Activated CD4-positive, alpha-beta T cell treated with anti-CD3 and anti-CD28 coated beads, Interleukin-2, amount 10 ng/mL, durations not matched to agents 24 days and 14 days (primary cell): Measurements from ENCODE around the gene FAN1. TPM values are rescaled to one million over a fixed set of nuclear protein-coding genes. Genes with fewer than 3 reads are reported as not detected.
A peak's percentile ranks its signal among the peaks of the same experiment; 100 is the strongest.

ENCODE experiments used
- DNase-seq: peaks from one replicate; pipeline ENCODE4 v3.0.0; 2022
- H3K27ac Mint-ChIP-seq: one replicate; pipeline ENCODE4 v1.8.0; 2022; ENCODE audit warnings: mild to moderate bottlenecking, mixed read lengths
- H3K27me3 Mint-ChIP-seq: one replicate; pipeline ENCODE4 v1.8.0; 2022; ENCODE audit warnings: mixed read lengths
- H3K36me3 Mint-ChIP-seq: one replicate; pipeline ENCODE4 v1.8.0; 2022; ENCODE audit warnings: low read depth, mild to moderate bottlenecking, mixed read lengths
- H3K4me1 Mint-ChIP-seq: one replicate; pipeline ENCODE4 v1.8.0; 2021; ENCODE audit warnings: mixed read lengths
- H3K4me3 Mint-ChIP-seq: one replicate; pipeline ENCODE4 v1.8.0; 2022; ENCODE audit warnings: mild to moderate bottlenecking, moderate library complexity, mixed read lengths
- H3K9me3 Mint-ChIP-seq: one replicate; pipeline ENCODE4 v1.8.0; 2021; ENCODE audit warnings: mixed read lengths
- intact Hi-C: fragments of 100-400 bp; cut with micrococcal nuclease; formaldehyde crosslinking; loops from one replicate; pipeline ENCODE4 v1.15.1; 2023
- total RNA-seq: library from RNA; stranded (reverse); gene quantifications from 2 replicates; pipeline ENCODE4 v1.2.3, GENCODE V29; 2022

The FAN1 gene
- total RNA-seq, 1 donor from 2014 or later = 29.4 TPM

GRCh38 chr15:30954674-30955073 is 51.0 kb downstream of the FAN1 start:
- DNase-seq = no peak
- Mint-ChIP-seq H3K9me3 (no peaks in the 10 kb centered on the region), H3K36me3 (peaks cover 60% of the 10 kb centered on the region), H3K4me1 (peaks cover 6% of the 10 kb centered on the region), H3K4me3 (no peak overlapping the region), H3K27me3 (no peaks in the 10 kb centered on the region), H3K27ac (no peak overlapping the region)
- intact Hi-C loops = no loop called here

- no peak for DNase-seq
- H3K9me3 Mint-ChIP-seq = no peaks in the 10 kb centered on the region
- no peak overlapping the region for H3K27ac Mint-ChIP-seq
- H3K36me3 Mint-ChIP-seq = peaks cover 59% of the 10 kb centered on the region
- H3K4me1 Mint-ChIP-seq = peaks cover 6% of the 10 kb centered on the region
- intact Hi-C loops = no loop called here
- no peak overlapping the region for H3K4me3 Mint-ChIP-seq
- no peaks in the 10 kb centered on the region for H3K27me3 Mint-ChIP-seq
Observed at GRCh38 chr15:30956216-30957124, 52.8 kb downstream of the FAN1 start.

DNA sequence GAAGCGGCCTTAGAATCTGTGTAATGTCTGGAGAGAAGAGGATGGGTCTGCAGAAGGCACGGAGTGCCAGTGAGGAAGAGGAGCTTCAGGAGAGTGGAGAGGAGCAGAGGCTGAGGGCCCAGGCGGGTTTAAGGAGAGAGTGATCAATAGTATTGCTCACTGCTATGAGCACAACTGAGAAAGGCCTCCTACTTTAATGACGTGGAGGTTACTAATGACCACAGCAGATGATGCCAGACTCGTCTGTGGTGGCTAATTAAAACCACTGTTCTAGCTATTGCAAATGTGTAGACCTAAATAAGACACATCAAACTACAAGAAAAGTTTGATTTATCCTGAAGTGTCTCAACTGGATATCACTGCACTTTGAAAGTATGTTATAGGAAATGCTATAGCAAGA is 54.5 kb downstream of the FAN1 start:
- Mint-ChIP-seq H3K36me3 (peaks cover 49% of the 10 kb centered on the region), H3K9me3 (no peaks in the 10 kb centered on the region), H3K27ac (no peak overlapping the region), H3K4me3 (no peak overlapping the region), H3K4me1 (peaks cover 14% of the 10 kb centered on the region), H3K27me3 (no peaks in the 10 kb centered on the region)
- DNase-seq = peak; percentile 37
- intact Hi-C loops = no loop called here

GRCh38 chr15:30962079-30962478 is 58.4 kb downstream of the FAN1 start:
- DNase-seq = peak; percentile 48
- H3K36me3 Mint-ChIP-seq = peaks cover 35% of the 10 kb centered on the region
- H3K9me3 Mint-ChIP-seq = no peaks in the 10 kb centered on the region
- no peaks in the 10 kb centered on the region for H3K27me3 Mint-ChIP-seq
- peaks cover 8% of the 10 kb centered on the region for H3K4me1 Mint-ChIP-seq
- no peak overlapping the region for H3K4me3 Mint-ChIP-seq
- no peak overlapping the region for H3K27ac Mint-ChIP-seq
- intact Hi-C loops = no loop called here

DNA sequence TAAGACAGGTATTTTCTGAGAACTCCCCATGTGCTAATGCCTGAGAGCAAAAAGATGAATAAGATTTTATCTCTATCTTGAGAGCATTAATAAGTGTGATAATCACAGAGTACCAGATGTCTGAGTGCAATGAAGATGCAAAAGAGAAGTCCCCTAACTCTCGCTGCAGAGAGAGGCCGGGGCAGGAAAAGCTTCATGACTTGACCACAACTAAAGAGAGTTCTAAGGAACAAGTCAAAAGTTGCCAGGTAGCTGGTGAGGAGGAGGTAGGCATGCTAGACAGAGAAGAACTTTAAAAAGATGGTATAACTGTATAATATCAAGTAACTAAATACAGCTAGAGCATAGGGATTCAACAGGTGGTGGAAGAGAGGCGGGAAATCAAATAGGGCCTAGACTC is 58.9 kb downstream of the FAN1 start:
- intact Hi-C loops = no loop called here
- peaks cover 33% of the 10 kb centered on the region for H3K36me3 Mint-ChIP-seq
- H3K27me3 Mint-ChIP-seq = no peaks in the 10 kb centered on the region
- H3K4me3 Mint-ChIP-seq = no peak overlapping the region
- peak overlapping the region; percentile 67 for H3K27ac Mint-ChIP-seq
- no peak for DNase-seq
- peaks cover 8% of the 10 kb centered on the region for H3K4me1 Mint-ChIP-seq
- no peaks in the 10 kb centered on the region for H3K9me3 Mint-ChIP-seq

DNA sequence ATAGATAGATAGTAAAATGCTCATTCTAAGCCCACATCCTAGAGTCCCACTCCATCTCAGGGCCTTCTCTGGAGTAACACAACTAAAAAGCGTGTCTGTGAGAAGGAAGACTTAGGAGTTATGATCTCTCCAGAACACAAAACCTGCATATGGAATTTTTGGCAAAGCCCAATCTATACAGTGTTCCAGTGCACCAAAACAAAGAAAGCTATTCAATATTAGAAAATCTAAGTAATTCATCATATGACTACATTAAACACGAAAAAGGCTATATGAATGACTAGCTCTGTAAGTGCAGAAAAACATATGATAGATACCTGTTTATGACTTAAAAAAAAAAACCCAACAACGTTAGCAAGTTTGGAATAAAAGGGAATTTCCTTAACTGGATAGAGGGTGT is 60.0 kb downstream of the FAN1 start:
- Mint-ChIP-seq H3K27me3 (no peaks in the 10 kb centered on the region), H3K9me3 (no peaks in the 10 kb centered on the region), H3K4me3 (no peak overlapping the region), H3K4me1 (peaks cover 9% of the 10 kb centered on the region), H3K36me3 (peaks cover 28% of the 10 kb centered on the region), H3K27ac (no peak overlapping the region)
- no peak for DNase-seq
- intact Hi-C loops = no loop called here

- Mint-ChIP-seq H3K36me3 (peaks cover 41% of the 10 kb centered on the region), H3K27ac (no peak overlapping the region), H3K27me3 (no peaks in the 10 kb centered on the region), H3K4me3 (no peak overlapping the region), H3K9me3 (no peaks in the 10 kb centered on the region), H3K4me1 (peaks cover 11% of the 10 kb centered on the region)
- DNase-seq = no peak
- intact Hi-C loops = no loop called here
Observed at GRCh38 chr15:30969724-30970123, 66.0 kb downstream of the FAN1 start.

DNA sequence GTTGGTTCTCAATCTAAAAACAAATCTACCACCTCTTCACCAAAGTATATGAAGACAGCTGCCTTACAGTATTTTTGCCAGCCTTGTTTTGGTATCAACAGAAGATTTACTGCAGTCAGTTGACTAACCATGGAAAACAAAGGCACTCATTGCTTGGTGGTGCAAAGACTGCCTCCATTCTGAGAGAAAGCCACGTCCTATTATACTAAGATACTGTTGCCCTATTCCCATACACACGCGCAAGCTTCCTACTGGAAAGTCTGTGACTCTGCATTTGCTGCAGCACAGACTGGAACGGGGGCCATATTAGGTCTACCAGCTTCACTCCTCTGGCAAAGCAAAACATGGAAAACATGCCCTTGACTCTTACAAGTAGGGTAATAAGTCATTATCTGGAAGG is 69.7 kb downstream of the FAN1 start:
- Mint-ChIP-seq H3K4me3 (no peak overlapping the region), H3K27ac (no peak overlapping the region), H3K27me3 (no peaks in the 10 kb centered on the region), H3K4me1 (peaks cover 11% of the 10 kb centered on the region), H3K9me3 (no peaks in the 10 kb centered on the region), H3K36me3 (peaks cover 42% of the 10 kb centered on the region)
- DNase-seq = no peak
- intact Hi-C loops = no loop called here

GRCh38 chr15:30974112-30974511 is 70.4 kb downstream of the FAN1 start:
- no peak for DNase-seq
- H3K9me3 Mint-ChIP-seq = no peaks in the 10 kb centered on the region
- peaks cover 43% of the 10 kb centered on the region for H3K36me3 Mint-ChIP-seq
- no peak overlapping the region for H3K4me3 Mint-ChIP-seq
- H3K27ac Mint-ChIP-seq = no peak overlapping the region
- intact Hi-C loops = no loop called here
- no peaks in the 10 kb centered on the region for H3K27me3 Mint-ChIP-seq
- peaks cover 12% of the 10 kb centered on the region for H3K4me1 Mint-ChIP-seq

DNA sequence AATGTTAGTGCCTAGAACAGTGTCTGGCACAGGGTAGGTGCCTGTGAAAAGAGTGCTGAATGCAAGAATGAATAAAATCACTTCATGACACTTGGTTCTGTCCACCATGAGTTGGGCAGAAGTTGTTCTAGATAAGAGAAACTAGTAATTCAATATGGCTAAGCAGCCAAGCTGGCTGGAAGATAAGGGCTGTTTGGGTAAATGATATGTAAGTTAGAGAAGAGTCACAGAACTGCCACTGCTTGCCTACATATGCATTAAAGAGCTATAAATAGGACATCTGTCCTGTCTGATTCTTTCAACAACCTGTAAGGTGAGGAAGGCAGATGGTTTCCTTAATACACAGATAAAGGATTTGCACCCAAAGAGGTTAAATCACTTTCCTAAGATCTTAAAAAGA is 74.6 kb downstream of the FAN1 start:
- H3K4me1 Mint-ChIP-seq = peaks cover 14% of the 10 kb centered on the region
- H3K27me3 Mint-ChIP-seq = no peaks in the 10 kb centered on the region
- no peak overlapping the region for H3K4me3 Mint-ChIP-seq
- no peaks in the 10 kb centered on the region for H3K9me3 Mint-ChIP-seq
- H3K27ac Mint-ChIP-seq = no peak overlapping the region
- H3K36me3 Mint-ChIP-seq = peaks cover 33% of the 10 kb centered on the region
- no peak for DNase-seq
- intact Hi-C loops = no loop called here

DNA sequence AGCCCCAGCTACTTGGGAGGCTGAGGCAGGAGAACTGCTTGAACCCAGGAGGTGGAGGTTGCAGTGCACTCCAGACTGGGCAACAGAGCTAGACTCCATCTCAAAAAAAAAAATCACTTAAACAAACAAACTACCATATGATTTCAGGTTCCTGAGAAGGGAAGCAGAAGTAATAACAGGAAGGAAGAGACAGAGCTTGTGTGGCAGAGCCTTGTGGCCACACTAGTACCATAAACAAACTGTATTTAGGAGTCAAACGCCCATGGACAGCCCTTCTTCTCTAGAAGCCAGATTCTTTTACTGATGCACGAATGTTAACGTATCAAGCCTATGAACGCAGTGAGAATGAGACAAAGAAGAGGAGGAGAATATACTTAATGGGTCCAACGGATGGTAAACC is 75.7 kb downstream of the FAN1 start:
- no peaks in the 10 kb centered on the region for H3K27me3 Mint-ChIP-seq
- no peak overlapping the region for H3K27ac Mint-ChIP-seq
- intact Hi-C loops = no loop called here
- DNase-seq = no peak
- peaks cover 27% of the 10 kb centered on the region for H3K36me3 Mint-ChIP-seq
- no peak overlapping the region for H3K4me3 Mint-ChIP-seq
- peaks cover 20% of the 10 kb centered on the region for H3K4me1 Mint-ChIP-seq
- no peaks in the 10 kb centered on the region for H3K9me3 Mint-ChIP-seq

- Mint-ChIP-seq H3K9me3 (no peaks in the 10 kb centered on the region), H3K27ac (no peak overlapping the region), H3K36me3 (peaks cover 34% of the 10 kb centered on the region), H3K27me3 (no peaks in the 10 kb centered on the region), H3K4me3 (no peak overlapping the region), H3K4me1 (peaks cover 29% of the 10 kb centered on the region)
- intact Hi-C loops = no loop called here
- DNase-seq = no peak
Observed at GRCh38 chr15:30984118-30984517, 80.4 kb downstream of the FAN1 start.

DNA sequence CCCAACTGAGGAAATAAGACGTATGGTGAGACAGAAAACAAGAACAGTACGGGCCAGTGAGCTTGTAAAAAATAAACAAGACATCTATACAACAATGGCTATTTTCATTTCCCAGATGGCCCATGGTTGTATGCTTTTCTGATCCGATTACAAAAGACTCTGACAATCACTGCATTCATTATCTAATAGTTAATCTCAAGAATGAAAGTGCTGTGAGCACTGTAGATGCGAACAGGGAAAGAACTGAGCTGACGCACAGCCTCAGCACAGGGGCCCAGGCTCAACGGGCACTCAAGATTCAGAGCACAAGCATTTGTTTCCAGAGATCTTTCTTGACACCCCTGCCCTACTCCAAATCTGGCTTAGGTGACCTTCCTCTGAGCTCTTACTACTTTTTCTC is 80.8 kb downstream of the FAN1 start:
- no peaks in the 10 kb centered on the region for H3K27me3 Mint-ChIP-seq
- H3K36me3 Mint-ChIP-seq = peaks cover 31% of the 10 kb centered on the region
- H3K27ac Mint-ChIP-seq = no peak overlapping the region
- peaks cover 26% of the 10 kb centered on the region for H3K4me1 Mint-ChIP-seq
- H3K9me3 Mint-ChIP-seq = no peaks in the 10 kb centered on the region
- intact Hi-C loops = no loop called here
- H3K4me3 Mint-ChIP-seq = no peak overlapping the region
- DNase-seq = no peak

- H3K9me3 Mint-ChIP-seq = no peaks in the 10 kb centered on the region
- no peak for DNase-seq
- intact Hi-C loops = no loop called here
- no peak overlapping the region for H3K4me3 Mint-ChIP-seq
- no peak overlapping the region for H3K27ac Mint-ChIP-seq
- peaks cover 25% of the 10 kb centered on the region for H3K4me1 Mint-ChIP-seq
- H3K36me3 Mint-ChIP-seq = peaks cover 26% of the 10 kb centered on the region
- no peaks in the 10 kb centered on the region for H3K27me3 Mint-ChIP-seq
Observed at GRCh38 chr15:30985081-30985531, 81.4 kb downstream of the FAN1 start.
